HepG2 (cell line): Measurements from ENCODE around the gene SLC25A19. TPM values are rescaled to one million over a fixed set of nuclear protein-coding genes. Genes with fewer than 3 reads are reported as not detected.

Source experiments
- CHCHD3 ChIP-seq: sonication (generic); formaldehyde crosslinking; IDR thresholded peaks from 2 replicates; pipeline ENCODE4 v1.8.0; 2022; ENCODE audit warnings: mild to moderate bottlenecking, missing genetic modification reagents, moderate library complexity
- KLF9 ChIP-seq: IDR thresholded peaks from 2 replicates; pipeline ENCODE4 v1.6.1; 2016; ENCODE audit warnings: low read depth
- RAD21 ChIP-seq: fragments of 450-650 bp; formaldehyde crosslinking; IDR thresholded peaks from 2 replicates; pipeline ENCODE4 v1.5.0; 2020; ENCODE audit warnings: mild to moderate bottlenecking
- REPIN1 ChIP-seq: sonication (generic); formaldehyde crosslinking; IDR thresholded peaks from 2 replicates; pipeline ENCODE4 v1.8.0; 2022; ENCODE audit warnings: missing genetic modification reagents, low read depth, mild to moderate bottlenecking, borderline replicate concordance
- SCMH1 ChIP-seq: sonication (generic); formaldehyde crosslinking; IDR thresholded peaks from 2 replicates; pipeline ENCODE4 v1.9.0; 2021; ENCODE audit warnings: missing genetic modification reagents, mild to moderate bottlenecking, borderline replicate concordance
- ZFP90 ChIP-seq: sonication (generic); formaldehyde crosslinking; IDR thresholded peaks from 2 replicates; pipeline ENCODE4 v1.8.0; 2022; ENCODE audit warnings: missing genetic modification reagents, mild to moderate bottlenecking, inconsistent platforms, borderline replicate concordance
- ZMYM3 ChIP-seq: sonication (generic); formaldehyde crosslinking; IDR thresholded peaks from 2 replicates; pipeline ENCODE4 v1.5.1; 2020; ENCODE audit warnings: mild to moderate bottlenecking, missing genetic modification reagents
- ZNF333 ChIP-seq: sonication (generic); formaldehyde crosslinking; IDR thresholded peaks from 2 replicates; pipeline ENCODE4 v1.4.0; 2020; ENCODE audit warnings: mild to moderate bottlenecking, missing genetic modification reagents, borderline replicate concordance
- ZNF350 ChIP-seq: sonication (generic); formaldehyde crosslinking; IDR thresholded peaks from 2 replicates; pipeline ENCODE4 v1.4.0; 2020; ENCODE audit warnings: mild to moderate bottlenecking, low read depth, missing genetic modification reagents, borderline replicate concordance
- ZNF552 ChIP-seq: sonication (generic); formaldehyde crosslinking; IDR thresholded peaks from 2 replicates; pipeline ENCODE4 v1.9.0; 2022; ENCODE audit warnings: missing genetic modification reagents, mild to moderate bottlenecking, borderline replicate concordance
- ZNF567 ChIP-seq: sonication (generic); formaldehyde crosslinking; IDR thresholded peaks from 2 replicates; pipeline ENCODE4 v1.8.1; 2023; ENCODE audit warnings: mild to moderate bottlenecking, missing genetic modification reagents, borderline replicate concordance
- ZNF605 ChIP-seq: sonication (generic); formaldehyde crosslinking; IDR thresholded peaks from 2 replicates; pipeline ENCODE4 v1.8.0; 2022; ENCODE audit warnings: mild to moderate bottlenecking, missing genetic modification reagents
- ZNF746 ChIP-seq: sonication (generic); formaldehyde crosslinking; IDR thresholded peaks from 2 replicates; pipeline ENCODE4 v1.8.0; 2022; ENCODE audit warnings: mild to moderate bottlenecking, missing genetic modification reagents
- ZNF841 ChIP-seq: sonication (generic); formaldehyde crosslinking; IDR thresholded peaks from 2 replicates; pipeline ENCODE4 v1.8.1; 2023; ENCODE audit warnings: missing genetic modification reagents, borderline replicate concordance
- polyA plus RNA-seq, 8 experiments: library from polyadenylated mRNA; depleted of rRNA in 3 of 8; stranded (reverse) in 7 of 8; unstranded in 1 of 8; fragments of >200 nt; fragmentation: Illumina TruSeq in 4 of 8; extraction: Trizol in 4 of 8; gene quantifications; 2 replicates each; pipeline versions ENCODE4 v1.2.1 to v1.2.3, GENCODE V29; 2011 to 2016; ENCODE audit warnings: low read depth in 4 of 8, missing spikeins in 1 of 8, mixed read lengths in 1 of 8; ENCODE audit not compliant: insufficient read depth in 1 of 8
- total RNA-seq, 5 experiments: library from RNA; depleted of rRNA; stranded (reverse); fragments of >200 nt; fragmentation: Illumina TruSeq; extraction: Trizol; gene quantifications; 2 replicates each; pipeline ENCODE4 v1.2.3, GENCODE V29; 2016; ENCODE audit warnings: low read depth in 1 of 5
- TF ChIP-seq, protein P1 (sequence below): sonication (generic); formaldehyde crosslinking; IDR thresholded peaks from 2 replicates; pipeline ENCODE4 v1.5.1; 2020; ENCODE audit warnings: missing genetic modification reagents, mild to moderate bottlenecking, borderline replicate concordance
- TF ChIP-seq, protein P2 (sequence below): sonication (generic); formaldehyde crosslinking; IDR thresholded peaks from 2 replicates; pipeline ENCODE4 v1.4.0; 2020; ENCODE audit warnings: mild to moderate bottlenecking, missing genetic modification reagents
- TF ChIP-seq, protein P3 (sequence below): sonication (generic); formaldehyde crosslinking; IDR thresholded peaks from 2 replicates; pipeline ENCODE4 v1.4.0; 2020; ENCODE audit warnings: missing genetic modification reagents
- TF ChIP-seq, protein P4 (sequence below): sonication (generic); formaldehyde crosslinking; IDR thresholded peaks from 2 replicates; pipeline ENCODE4 v1.4.0; 2020; ENCODE audit warnings: missing genetic modification reagents, low read depth, mild to moderate bottlenecking, borderline replicate concordance

SLC25A19 gene
- total and polyA plus RNA-seq, 2 of the 13 experiments (the other 11 are each of a cell fraction or from before 2014, with no cell fraction given) = 24.4 to 41.4 TPM

DNA sequence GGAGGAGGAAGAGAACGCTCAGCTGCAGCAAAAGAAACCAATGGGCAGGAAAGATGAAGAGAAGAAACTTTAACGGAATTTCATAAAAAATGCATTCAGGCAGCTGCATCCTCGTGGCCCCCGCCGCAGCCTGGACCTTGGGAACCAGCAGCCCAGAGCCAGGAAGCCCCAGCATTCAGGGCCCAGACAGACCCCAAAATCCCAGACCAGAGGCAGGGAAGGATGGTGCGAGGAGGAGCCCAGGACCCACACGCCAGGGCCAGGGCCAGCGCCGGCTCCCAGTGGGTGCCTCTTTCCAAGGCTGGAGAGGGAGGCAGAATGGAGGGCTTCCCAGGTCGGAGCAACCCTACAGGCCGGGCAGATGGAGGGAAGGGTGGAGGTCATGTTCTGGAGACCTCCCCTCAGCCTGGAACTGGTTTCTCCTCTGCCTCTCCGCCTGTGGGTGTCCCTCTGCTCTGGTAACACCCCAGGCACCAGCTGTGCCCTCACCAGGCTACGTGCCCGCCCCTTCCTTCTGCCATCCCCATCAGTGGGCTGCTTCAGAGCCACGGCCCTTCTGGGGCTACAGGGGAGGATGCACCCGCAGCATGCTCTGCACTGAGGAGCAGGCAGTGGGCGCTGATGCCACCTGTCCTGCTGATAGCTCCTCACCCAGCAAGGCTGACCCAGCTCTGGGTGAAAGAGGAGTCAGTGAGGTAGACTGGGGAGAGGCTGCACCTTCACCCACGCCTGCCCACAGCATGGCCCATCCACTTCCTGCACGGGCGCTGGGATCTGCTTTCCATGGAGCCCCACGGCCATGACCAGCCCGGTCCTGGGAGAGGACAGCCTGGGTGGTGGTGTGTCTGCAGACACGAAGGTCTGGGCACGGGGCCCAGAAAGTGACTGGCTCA lies 17.0 kb downstream of the SLC25A19 start (continued):
- TF ChIP-seq, protein P1, sequence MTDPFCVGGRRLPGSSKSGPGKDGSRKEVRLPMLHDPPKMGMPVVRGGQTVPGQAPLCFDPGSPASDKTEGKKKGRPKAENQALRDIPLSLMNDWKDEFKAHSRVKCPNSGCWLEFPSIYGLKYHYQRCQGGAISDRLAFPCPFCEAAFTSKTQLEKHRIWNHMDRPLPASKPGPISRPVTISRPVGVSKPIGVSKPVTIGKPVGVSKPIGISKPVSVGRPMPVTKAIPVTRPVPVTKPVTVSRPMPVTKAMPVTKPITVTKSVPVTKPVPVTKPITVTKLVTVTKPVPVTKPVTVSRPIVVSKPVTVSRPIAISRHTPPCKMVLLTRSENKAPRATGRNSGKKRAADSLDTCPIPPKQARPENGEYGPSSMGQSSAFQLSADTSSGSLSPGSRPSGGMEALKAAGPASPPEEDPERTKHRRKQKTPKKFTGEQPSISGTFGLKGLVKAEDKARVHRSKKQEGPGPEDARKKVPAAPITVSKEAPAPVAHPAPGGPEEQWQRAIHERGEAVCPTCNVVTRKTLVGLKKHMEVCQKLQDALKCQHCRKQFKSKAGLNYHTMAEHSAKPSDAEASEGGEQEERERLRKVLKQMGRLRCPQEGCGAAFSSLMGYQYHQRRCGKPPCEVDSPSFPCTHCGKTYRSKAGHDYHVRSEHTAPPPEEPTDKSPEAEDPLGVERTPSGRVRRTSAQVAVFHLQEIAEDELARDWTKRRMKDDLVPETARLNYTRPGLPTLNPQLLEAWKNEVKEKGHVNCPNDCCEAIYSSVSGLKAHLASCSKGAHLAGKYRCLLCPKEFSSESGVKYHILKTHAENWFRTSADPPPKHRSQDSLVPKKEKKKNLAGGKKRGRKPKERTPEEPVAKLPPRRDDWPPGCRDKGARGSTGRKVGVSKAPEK (CRISPR knock-in tag) = 0 out of 2 replicates have a peak, but pooled peaks have one; percentile 10
- TF ChIP-seq ZMYM3 (CRISPR knock-in tag) = no peak
- no peak for TF ChIP-seq REPIN1 (CRISPR knock-in tag)
- 0 out of 2 replicates have a peak, but pooled peaks have one; percentile 29 for TF ChIP-seq CHCHD3 (CRISPR knock-in tag)
- 0 out of 2 replicates have a peak, but pooled peaks have one; percentile 55 for TF ChIP-seq ZNF746 (CRISPR knock-in tag)
- TF ChIP-seq, protein P2, sequence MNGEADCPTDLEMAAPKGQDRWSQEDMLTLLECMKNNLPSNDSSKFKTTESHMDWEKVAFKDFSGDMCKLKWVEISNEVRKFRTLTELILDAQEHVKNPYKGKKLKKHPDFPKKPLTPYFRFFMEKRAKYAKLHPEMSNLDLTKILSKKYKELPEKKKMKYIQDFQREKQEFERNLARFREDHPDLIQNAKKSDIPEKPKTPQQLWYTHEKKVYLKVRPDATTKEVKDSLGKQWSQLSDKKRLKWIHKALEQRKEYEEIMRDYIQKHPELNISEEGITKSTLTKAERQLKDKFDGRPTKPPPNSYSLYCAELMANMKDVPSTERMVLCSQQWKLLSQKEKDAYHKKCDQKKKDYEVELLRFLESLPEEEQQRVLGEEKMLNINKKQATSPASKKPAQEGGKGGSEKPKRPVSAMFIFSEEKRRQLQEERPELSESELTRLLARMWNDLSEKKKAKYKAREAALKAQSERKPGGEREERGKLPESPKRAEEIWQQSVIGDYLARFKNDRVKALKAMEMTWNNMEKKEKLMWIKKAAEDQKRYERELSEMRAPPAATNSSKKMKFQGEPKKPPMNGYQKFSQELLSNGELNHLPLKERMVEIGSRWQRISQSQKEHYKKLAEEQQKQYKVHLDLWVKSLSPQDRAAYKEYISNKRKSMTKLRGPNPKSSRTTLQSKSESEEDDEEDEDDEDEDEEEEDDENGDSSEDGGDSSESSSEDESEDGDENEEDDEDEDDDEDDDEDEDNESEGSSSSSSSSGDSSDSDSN (CRISPR knock-in tag) = no peak
- TF ChIP-seq ZNF567 = no peak
- TF ChIP-seq KLF9 = no peak
- no peak for TF ChIP-seq SCMH1
- TF ChIP-seq ZNF605 (CRISPR knock-in tag) = no peak
- TF ChIP-seq ZFP90 (CRISPR knock-in tag) = 0 out of 2 replicates have a peak, but pooled peaks have one; percentile 11
- TF ChIP-seq, protein P3, sequence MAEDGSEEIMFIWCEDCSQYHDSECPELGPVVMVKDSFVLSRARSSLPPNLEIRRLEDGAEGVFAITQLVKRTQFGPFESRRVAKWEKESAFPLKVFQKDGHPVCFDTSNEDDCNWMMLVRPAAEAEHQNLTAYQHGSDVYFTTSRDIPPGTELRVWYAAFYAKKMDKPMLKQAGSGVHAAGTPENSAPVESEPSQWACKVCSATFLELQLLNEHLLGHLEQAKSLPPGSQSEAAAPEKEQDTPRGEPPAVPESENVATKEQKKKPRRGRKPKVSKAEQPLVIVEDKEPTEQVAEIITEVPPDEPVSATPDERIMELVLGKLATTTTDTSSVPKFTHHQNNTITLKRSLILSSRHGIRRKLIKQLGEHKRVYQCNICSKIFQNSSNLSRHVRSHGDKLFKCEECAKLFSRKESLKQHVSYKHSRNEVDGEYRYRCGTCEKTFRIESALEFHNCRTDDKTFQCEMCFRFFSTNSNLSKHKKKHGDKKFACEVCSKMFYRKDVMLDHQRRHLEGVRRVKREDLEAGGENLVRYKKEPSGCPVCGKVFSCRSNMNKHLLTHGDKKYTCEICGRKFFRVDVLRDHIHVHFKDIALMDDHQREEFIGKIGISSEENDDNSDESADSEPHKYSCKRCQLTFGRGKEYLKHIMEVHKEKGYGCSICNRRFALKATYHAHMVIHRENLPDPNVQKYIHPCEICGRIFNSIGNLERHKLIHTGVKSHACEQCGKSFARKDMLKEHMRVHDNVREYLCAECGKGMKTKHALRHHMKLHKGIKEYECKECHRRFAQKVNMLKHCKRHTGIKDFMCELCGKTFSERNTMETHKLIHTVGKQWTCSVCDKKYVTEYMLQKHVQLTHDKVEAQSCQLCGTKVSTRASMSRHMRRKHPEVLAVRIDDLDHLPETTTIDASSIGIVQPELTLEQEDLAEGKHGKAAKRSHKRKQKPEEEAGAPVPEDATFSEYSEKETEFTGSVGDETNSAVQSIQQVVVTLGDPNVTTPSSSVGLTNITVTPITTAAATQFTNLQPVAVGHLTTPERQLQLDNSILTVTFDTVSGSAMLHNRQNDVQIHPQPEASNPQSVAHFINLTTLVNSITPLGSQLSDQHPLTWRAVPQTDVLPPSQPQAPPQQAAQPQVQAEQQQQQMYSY (CRISPR knock-in tag) = no peak
- TF ChIP-seq, protein P4, sequence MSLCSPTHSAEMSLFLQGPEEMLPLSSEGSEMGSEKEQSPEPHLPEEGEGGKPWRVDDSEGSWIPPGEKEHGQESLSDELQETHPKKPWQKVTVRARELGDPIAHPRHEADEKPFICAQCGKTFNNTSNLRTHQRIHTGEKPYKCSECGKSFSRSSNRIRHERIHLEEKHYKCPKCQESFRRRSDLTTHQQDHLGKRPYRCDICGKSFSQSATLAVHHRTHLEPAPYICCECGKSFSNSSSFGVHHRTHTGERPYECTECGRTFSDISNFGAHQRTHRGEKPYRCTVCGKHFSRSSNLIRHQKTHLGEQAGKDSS (CRISPR knock-in tag) = peak; percentile 27; the same call in 1 of the 2 replicates
- no peak for TF ChIP-seq ZNF841 (CRISPR knock-in tag)
- TF ChIP-seq ZNF333 (CRISPR knock-in tag) = peak; percentile 20; the same call in 1 of the 2 replicates
- TF ChIP-seq ZNF350 (CRISPR knock-in tag) = peak; percentile 38; the same call in 1 of the 2 replicates
- no peak for TF ChIP-seq RAD21 (CRISPR knock-in tag)
- TF ChIP-seq ZNF552 (CRISPR knock-in tag) = 0 out of 2 replicates have a peak, but pooled peaks have one; percentile 4
